GM19193 (cell line): ENCODE data around the gene ADGRG6.

Source experiments
- POLR2A ChIP-seq: IDR thresholded peaks from 4 replicates; pipeline ENCODE4 v1.6.1; 2011; ENCODE audit not compliant: insufficient read depth, insufficient read length; ENCODE audit errors: extremely low read depth

ADGRG6 gene

DNA sequence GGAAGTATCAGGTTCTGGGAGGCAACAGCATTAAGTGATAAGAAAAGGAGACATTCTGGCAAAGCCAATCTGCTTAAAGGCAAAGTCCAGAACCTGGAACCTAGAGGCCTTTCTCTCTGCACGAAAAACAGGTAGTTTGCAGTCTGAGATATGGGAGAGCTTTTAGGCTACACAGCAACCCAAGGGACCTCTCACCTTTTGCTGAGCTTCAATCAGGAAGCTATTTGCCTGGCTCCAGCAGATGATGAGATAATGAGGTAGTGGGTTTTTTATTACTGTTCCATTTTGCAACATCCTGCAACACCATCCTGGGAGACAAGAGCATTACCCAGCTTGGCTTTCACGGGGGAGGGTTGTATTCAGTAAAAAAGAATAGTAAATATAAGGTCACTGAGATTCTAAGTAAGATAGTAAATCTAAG is 143.1 kb downstream of the ADGRG6 start:
- no peak for TF ChIP-seq POLR2A

DNA sequence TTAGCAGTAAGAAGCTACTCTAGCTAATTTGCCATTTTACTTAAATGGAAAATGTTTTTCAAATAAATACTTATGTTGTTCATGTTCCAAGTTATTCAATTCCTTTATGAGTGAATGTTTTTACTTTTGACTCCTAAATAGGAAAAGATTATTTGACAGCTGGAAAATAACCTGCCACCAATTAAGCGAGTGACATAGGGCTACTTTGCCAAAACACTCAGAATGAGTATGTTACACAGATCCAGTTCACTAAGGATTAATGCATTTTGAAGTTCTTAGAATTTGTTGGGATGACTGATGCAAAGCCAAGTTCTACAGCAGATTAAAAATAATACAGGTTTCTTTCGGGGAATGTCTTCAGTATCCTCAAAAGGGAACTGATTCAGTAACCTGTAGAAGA is 144.4 kb downstream of the ADGRG6 start:
- TF ChIP-seq POLR2A, result no peak

DNA sequence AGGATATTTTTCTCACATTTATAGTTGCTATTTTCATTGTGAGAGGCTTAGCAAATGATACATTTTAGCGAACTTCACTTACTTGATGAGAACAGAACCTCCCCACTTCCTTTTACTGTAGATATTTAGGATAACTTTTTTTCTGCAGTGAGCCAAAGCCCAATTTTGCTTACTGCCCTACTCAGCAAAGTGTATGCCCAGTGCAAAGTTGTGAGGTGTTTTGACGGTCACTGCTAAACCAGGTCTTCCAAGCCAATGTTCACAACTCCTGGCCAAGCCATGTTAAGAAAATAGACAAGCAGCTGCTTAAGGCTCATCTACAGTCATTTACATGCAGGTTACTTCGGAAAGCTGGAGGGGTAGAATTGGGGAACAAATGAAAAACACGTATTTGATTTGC is 144.8 kb downstream of the ADGRG6 start:
- TF ChIP-seq POLR2A, result no peak

DNA sequence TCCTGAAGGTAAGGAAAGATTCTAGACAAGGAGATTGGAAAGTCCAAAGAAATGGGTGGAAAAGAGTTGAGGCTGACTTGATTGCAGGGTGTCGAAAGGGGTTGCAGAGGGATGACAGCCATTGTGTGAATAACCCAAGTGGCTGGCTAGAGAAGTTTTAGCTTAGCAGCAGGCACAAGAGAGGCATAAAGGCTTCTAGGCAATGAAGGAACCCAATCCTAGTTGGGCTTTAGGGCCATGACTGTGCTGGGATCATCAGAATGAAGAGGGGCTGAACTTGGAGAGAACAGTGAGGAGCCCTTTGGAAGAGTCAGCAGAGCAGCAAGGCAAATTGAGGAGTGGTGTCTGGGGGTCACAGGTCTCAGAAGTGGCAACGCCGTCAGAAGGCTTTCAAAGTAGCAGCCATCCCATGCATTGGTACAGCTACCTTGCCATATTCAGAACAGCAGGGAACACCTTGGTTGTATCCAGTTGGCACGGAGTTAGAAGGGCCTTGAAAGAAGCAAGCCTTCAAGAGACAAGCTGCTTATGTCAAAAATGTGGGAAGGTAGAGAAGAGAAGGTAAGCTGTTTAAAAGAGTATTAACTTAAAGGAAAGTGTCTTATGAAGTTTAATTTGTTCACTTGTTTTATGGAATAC is 146.4 kb downstream of the ADGRG6 start:
- no peak for TF ChIP-seq POLR2A

DNA sequence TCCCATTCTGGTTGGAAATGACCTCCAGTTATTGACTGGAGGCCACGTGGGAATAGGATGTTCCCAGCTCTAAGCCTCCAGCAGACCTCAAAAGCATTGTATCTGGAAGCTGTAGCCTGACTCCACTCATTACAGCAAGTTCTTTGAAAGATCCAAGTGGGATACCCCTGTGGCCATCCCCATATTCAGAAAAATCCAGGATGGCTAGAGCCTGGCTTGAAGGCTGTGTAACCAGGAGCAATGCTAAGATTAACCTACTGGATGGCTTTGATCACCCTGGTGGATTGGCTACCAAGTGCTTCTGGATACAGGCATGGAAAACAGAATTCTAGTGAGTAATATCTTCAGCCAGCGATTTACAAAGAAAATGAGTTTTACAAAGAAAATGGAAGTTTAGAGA is 151.2 kb downstream of the ADGRG6 start:
- TF ChIP-seq POLR2A, result no peak

DNA sequence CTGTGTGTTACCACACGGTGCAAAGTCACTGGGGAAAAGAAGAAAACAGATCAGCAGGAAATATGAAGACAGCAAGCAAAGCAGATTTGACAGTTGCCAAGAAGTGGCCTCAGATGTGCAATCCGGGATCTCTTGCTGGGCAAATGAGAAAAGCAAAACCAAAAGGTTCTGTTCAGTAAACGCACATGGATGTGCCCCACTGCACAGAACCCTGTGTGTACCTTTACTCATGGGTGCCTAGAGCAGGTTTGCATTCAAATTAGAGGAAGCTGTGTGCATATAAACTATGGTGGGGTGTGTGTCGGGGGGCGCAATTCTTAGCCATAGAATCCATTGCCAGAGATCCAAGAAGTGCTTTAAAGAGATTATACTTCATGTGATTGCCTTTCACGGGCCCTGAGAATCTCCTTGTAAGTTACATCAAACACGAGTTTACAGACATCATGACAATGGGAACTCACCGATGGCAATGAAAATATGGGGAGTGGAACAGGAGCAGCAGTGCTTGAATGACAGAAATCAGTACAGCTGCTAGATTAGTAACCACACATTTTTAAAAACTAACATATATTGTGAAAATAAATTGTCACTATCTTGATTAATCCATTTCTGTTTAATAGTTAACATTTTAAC is 154.3 kb downstream of the ADGRG6 start:
- no peak for TF ChIP-seq POLR2A

DNA sequence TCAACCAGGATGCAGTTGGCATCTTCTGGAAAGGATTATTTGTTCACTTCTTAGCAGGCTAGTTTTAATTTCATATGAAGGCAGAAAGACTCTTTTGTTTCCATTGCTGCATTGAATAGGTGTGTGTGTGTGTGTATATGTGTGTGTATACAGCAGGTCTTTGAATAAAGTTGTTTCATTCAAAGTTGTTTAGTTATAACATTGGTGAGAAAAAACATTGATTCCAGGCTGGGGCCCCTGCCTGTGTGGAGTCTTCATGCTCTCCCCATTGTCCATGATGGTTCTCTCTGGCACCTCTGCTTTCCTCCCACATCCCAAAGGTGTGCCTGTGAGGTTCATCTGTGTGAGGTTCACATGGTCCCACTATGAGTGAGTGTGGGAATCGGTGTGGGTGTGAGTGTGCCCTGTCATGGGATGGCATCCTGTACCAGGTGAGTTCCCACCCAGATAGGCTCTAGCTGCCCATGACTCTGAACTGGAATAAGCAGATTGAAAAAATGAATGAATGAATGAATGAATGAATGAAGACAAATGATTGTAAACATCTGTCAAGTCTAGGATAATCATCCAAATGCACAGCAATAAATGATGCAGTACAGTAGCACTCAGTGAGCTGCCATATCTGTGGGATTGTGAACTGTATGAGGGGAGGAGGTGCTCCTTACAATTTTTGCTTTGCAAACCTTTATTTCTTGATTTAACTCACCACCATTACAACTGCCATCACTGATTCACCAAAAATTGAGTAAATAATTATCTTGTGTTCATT is 156.0 kb downstream of the ADGRG6 start:
- no peak for TF ChIP-seq POLR2A

DNA sequence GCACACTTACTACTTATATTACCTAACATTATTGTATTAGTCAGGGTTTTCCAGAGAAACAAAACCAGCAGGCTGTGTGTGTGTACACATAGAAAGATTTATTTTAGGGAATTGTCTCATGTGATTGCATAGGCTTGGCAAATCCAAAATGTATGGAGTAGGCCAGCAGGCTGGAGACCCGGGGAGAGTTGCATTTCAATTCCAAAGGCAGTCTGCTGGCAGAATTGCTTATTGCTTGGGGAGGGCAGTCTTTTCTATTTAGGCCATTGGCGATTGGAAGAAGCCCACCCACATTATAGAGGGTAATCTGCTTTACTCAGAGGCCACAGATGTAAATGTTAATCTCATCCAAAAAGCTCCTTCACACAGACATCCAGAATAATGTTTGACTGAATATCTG is 157.0 kb downstream of the ADGRG6 start:
- TF ChIP-seq POLR2A, result no peak

DNA sequence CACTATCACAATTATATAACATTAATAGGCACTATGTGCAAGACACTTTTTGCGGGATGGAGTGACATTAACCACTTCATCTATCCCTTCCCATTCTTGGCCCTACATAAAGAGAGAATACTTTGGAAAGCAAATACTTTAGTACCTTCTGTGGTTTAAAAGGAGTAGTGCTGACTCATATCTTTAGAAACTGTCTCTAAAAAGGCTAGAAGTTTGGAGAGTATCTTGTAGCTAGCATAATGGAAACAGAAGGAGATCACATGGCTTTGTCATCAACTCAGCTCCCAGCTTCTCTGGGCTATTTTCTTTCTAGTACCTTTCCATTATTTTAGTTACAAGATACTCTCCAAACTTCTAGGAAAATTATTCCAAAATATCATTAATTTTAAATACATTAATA is 157.5 kb downstream of the ADGRG6 start:
- no peak for TF ChIP-seq POLR2A

DNA sequence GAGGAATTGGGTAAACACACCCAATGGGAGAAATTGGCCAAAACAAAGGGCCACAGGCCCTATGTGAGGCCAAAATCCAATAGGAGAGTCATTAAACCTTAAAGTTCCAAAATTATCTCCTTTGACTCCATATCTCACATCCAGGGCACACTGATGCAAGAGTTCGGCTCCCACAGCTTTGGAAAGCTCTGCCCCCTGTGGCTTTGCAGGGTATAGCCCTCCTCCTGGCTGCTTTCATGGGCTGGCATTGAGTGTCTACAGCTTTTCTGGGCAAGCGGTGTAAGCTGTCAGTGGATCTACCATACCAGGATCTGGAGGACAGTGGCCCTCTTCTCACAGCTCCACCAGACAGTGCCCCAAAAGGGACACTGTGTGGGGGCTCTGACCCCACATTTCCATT is 160.5 kb downstream of the ADGRG6 start:
- TF ChIP-seq POLR2A, result no peak

DNA sequence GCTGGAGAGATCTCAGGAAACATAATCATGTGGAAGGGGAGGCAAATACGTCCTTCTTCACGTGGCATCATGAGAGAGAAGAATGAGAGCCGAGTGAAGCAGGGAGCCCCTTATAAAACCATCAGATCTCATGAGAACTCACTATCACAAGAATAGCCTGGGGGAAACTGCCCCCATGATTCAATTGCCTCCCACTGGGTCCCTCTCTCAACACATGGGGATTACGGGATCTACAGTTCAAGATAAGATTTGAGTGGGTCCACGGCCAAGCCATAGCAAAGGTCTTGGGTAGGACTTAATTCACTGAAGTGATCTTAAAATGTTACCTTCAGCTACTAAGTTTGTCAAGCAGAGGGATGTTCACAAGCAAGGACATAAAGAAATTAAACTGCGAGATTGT is 162.2 kb downstream of the ADGRG6 start:
- TF ChIP-seq POLR2A, result no peak

DNA sequence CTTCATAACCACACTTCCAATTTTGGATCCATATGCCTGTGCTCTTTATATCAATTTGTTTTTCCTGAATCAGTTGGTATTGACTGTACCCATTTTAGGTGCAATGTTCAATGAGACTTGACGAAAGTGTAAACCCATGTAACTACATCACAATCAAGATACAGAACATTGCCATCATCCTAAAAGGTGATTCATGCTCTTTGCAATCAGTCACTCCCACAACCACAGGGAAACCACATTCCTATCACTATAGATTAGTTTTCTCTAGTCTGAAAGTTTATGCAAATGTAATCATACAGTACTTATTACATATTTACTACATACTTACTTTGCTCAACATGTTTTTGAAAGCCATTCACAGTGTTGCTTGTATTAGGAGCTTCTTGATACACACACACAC is 167.4 kb downstream of the ADGRG6 start:
- no peak for TF ChIP-seq POLR2A

DNA sequence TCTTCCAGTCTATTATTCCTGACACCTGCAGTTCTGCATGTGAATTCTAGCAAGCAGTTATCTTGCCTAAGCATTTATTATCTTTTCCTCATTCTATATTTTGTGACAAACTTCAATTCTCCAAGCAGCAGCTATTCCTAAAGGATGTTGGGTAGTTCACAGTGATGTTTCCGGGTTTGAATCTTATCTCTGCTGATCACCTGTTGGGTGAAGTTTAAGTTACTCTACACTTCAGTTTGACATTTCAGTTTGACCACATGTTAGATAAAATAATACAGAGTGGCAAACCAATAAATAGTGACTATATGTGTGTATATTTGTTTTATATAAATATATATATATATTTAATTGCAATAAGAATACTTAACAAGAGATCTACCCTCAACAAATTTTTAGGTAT is 168.6 kb downstream of the ADGRG6 start:
- no peak for TF ChIP-seq POLR2A

DNA sequence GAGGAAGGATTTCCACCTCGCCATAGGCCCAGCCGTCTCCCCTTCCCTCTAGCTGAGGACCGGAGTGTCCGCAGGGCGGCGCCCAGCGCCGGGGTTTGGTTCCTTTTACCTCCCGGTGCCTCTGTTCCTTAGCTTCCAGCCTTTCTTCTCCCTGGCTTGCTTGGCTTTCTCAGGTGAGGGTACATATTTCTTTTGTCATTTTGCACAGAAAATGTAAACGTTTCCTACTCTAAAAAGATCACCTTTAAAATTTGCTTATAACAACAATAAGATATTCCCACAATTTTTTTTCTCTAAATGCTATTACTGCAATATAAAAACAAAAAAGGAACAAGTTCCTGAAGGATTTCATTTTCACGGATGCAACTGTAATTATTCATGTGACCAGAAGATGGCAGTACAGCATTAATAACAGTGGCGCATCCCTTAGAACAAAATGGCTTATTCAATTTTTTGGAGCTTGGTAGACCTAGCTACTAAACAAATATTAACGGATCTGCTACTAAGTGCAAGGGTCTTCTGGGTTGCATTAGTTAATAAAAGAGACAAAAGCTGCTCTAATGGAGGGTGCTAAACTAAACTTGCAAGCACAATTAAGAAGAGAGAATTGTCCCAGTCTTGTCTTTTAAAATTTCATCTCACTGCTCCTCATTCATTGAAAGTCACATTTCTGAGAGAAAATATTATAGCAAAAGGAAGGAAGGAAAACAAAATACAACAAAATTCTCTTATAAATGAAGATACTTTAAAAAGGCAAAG is 172.9 kb downstream of the ADGRG6 start:
- TF ChIP-seq POLR2A, result no peak

DNA sequence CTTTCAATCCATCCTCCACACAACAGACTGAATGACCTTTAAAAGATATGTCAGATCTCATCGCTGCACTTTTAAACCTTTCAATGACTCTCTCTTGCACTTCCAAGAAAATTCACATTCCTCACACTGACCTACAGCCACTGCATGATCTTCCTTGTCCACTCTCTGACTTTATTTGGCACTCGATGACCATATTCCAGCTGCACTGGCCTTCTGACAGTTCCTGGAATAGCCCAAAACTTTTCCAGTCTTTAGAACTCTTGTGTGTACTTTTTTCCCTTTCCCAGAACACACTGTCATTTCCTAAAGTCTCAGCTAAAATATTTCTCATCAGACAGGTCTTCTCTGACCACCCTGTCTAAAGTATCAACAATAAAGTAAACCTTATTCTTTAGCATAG is 174.6 kb downstream of the ADGRG6 start:
- no peak for TF ChIP-seq POLR2A
